Inflammatory macrophage treated with lipopolysaccharide for 1 hour (primary cell): Measurements from ENCODE around the gene RER1.

Experiments used
- DNase-seq, 2 donors: peaks; one replicate each; pipeline ENCODE4 v3.0.0-alpha.2; 2020 to 2022

The RER1 gene

GRCh38 chr1:2392686-2393085 lies 1.0 kb downstream of the RER1 start:
- no peak for DNase-seq

- DNase-seq = no peak
These were observed 1.8 kb downstream of the RER1 start for GRCh38 chr1:2393471-2393877.

GRCh38 chr1:2394220-2394619 lies 2.6 kb downstream of the RER1 start:
- no peak for DNase-seq

- no peak for DNase-seq
These were observed 3.1 kb downstream of the RER1 start for GRCh38 chr1:2394761-2395160.

GRCh38 chr1:2395245-2395644 lies 3.6 kb downstream of the RER1 start:
- no peak for DNase-seq

GRCh38 chr1:2396059-2396458 lies 4.4 kb downstream of the RER1 start:
- DNase-seq = no peak

- no peak for DNase-seq
These were observed 4.8 kb downstream of the RER1 start for GRCh38 chr1:2396476-2396875.

GRCh38 chr1:2397007-2397679 lies 5.5 kb downstream of the RER1 start:
- no peak for DNase-seq

GRCh38 chr1:2398871-2399270 lies 7.2 kb downstream of the RER1 start:
- DNase-seq = no peak

GRCh38 chr1:2399890-2400575 lies 8.4 kb downstream of the RER1 start:
- DNase-seq = no peak

- no peak for DNase-seq
These were observed 8.9 kb downstream of the RER1 start for GRCh38 chr1:2400576-2400909.

- DNase-seq = no peak
These were observed 9.5 kb downstream of the RER1 start for GRCh38 chr1:2400950-2401649.

- no peak for DNase-seq
These were observed 10.8 kb downstream of the RER1 start for GRCh38 chr1:2402420-2402819.

- DNase-seq = no peak
These were observed 11.6 kb downstream of the RER1 start for GRCh38 chr1:2403273-2403672.

GRCh38 chr1:2404142-2404889 lies 12.7 kb downstream of the RER1 start:
- DNase-seq = no peak

GRCh38 chr1:2404890-2405511 lies 13.4 kb downstream of the RER1 start:
- no peak for DNase-seq

GRCh38 chr1:2405588-2406295 lies 14.1 kb downstream of the RER1 start:
- DNase-seq = no peak

GRCh38 chr1:2406451-2407041 lies 14.9 kb downstream of the RER1 start:
- DNase-seq = no peak

- DNase-seq = no peak
These were observed 15.7 kb downstream of the RER1 start for GRCh38 chr1:2407166-2407990.

- DNase-seq = no peak
These were observed 16.3 kb downstream of the RER1 start for GRCh38 chr1:2407991-2408275.

- DNase-seq = no peak
These were observed 16.8 kb downstream of the RER1 start for GRCh38 chr1:2408456-2408855.
